NAMALWA (cell line): ENCODE data around the gene SEC22C.

Experiments used
- DNase-seq: peaks from one replicate; pipeline ENCODE4 v3.0.0-alpha.2; 2015; ENCODE audit warnings: low spot score

SEC22C gene

DNA sequence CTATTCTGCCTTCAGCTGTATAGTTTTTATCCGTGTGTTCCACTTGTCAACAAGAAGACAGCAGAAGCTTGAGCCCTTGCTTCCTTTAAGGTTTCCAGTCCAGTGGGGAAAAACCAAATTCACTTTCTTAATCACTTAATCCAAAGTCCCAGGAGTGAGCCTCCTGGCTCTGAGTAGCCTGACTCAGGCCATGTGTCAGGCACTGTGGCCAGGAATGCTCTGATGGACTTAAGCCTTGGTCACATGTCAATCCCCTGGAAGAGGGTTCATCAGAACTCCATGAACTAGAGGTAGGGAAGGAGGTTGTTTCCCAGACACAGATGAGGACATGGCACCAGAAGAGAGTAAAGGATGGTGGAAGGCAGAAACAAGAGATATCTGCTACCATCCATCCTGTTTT, 70.6 kb downstream of the SEC22C start:
- DNase-seq, result no peak

DNA sequence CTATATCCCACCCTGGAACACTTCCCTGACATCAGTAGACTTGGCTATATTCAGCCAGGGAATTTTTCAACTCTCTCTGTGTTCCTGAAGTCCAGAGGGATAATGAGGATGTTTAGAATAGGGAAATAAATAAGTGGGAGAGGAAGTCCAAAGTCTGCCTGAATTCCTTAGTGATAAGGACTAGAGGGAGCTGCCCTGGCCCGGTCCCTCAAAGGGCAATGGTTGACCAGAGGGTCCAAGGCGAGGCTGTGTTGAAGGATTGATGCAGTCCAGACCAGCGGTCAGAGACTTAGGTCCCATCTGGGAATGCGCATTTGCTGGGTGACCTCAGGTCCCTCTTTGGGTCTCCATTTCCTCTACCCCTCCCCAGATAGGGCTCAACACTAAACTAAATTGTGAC, 71.4 kb downstream of the SEC22C start:
- DNase-seq, result no peak

DNA sequence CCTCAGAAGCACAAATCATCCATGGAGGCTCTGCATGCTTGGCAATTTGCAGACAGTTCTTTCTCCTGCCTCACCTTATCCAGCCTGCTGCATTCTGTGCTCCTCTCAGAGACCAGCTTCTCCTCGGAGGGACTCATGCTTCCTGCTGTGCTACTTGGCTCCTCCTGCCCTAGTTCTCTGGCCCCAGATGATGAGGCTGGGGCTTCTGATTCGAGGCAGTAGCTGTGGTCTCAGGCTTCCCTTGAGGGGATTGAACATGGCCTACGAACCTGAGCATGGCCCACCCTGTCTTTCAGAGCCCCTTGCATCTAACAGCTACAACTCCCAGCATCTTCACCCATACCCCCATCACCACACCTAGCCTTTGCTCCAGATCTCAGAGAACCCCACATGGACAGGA, 72.7 kb downstream of the SEC22C start:
- DNase-seq, result no peak

DNA sequence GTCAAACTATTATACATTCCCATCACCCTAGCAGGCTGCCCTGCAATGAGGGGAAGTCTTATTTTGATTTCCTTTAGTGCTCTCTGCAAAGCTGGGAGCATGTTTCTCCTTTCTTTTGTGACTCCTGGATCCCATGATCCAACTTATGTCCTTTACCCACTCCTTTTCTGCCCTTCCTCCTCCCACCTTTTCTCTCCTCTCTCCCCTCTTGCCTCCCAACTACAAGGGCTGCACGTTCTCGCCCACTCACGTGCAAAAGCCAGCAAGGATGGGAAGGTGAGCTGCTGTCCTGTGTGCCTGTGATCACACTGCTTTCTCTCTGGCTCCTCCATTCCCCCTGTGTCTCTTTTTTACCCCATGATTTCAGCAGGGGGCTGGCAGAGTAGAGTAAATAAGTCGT, 73.2 kb downstream of the SEC22C start:
- no peak for DNase-seq

DNA sequence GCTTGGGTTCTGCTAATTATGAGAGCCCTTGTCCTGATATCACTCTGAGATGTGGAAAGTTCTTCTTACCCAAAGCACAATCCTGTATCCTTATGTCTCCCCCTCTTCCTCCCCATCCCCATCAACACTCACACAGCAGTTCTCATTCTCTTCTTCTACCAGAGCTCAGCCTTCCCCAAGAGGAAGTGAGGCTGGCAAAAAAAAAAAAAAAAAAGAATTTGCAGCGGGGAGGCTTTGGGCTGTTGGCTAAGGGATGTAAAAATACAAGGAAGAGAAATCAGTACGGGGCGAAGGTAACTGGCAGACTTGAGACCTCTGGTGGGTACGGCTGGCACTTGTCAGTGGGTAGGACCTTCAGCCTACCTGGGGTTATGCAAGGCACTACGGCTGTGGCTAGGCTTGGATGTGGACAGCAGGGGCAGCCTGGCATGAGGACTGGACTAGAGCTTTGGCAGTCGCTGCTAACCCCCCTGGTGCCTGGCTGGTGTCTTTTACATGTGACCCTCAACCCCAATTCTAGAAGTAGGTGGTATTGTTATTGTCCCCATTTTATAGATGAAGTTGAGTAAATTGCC, 73.9 kb downstream of the SEC22C start:
- no peak for DNase-seq

DNA sequence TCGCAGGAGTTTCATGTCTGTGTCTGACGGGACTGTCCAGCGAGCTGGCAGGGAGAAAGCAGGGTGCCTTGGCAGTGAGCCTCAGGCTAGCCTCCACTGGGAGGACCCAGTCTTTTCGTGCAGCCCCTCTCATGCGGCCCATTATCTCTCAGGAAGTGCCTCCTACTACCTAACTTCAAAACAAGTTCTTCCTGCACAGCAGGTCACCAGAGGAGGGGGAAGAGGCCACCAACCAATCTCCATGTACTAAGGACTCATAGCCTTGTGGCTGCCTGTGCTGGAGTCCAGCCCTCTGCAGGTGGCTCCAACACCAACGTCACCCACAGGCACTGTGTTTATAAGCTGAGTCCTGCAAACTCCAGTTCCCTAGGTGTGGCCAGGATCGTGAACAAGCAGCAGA, 74.5 kb downstream of the SEC22C start:
- DNase-seq, result peak; percentile 16

DNA sequence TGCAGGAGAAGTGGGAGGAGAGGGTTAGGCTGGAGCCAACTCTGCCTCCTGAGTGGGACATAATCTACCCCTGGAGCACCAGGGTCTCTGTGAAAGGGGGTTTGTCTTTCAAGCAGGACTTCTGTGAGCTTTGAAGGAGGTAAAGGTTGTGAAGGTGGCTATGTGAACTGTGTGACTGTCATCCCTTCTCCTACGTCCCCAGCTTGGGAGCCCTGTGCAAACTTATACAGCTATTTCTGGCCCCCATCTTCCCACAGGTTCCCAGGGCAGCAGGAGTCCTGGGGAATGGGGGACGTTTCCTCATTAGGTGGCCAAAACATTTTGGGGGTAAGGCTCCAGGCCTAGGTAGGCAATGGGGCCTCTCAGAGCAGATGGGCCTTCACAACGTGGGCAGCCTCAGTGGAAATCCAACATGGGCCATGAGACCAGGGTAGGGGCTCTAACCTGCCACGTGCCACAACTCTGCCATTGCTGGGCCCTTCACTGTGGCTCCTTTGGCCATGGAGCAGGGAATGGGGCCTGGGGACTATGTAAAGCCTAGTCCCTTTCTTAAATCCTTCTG, 75.8 kb downstream of the SEC22C start:
- DNase-seq, result no peak

DNA sequence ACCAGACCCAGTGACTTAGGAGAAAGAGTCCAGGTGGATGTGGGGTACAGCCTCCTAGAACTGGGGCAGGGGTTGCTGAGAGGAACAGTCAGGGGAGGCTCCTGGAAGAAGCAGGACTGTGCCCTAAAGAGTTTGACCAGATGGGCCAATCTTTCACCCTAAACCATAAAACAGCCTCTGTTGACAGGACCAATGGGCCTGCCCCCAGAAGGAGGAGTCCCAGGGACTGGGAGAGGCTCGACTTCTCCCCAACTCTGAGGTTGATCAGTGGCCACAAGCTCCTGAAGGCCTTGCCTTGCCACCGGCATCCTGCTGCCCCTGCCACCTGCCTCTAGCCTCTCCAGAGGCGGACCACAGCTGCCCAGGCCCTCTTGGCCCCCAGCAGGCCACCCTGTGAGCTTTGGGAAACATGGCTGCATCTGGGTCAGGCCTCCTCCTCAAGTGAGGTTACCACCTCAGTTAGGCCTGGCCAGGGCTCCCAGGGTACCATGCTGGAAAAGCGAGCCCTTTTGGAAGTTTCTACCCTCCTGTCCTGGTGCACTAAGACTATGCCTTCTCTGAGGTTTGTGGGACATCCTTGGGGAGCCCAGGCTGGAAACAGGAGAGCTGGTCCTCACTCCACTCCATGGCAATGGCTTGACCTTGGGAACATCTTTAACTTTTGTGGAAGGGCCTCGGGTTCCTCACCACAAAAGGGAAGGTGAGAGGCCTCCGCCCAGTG, 76.5 kb downstream of the SEC22C start:
- DNase-seq, result no peak

DNA sequence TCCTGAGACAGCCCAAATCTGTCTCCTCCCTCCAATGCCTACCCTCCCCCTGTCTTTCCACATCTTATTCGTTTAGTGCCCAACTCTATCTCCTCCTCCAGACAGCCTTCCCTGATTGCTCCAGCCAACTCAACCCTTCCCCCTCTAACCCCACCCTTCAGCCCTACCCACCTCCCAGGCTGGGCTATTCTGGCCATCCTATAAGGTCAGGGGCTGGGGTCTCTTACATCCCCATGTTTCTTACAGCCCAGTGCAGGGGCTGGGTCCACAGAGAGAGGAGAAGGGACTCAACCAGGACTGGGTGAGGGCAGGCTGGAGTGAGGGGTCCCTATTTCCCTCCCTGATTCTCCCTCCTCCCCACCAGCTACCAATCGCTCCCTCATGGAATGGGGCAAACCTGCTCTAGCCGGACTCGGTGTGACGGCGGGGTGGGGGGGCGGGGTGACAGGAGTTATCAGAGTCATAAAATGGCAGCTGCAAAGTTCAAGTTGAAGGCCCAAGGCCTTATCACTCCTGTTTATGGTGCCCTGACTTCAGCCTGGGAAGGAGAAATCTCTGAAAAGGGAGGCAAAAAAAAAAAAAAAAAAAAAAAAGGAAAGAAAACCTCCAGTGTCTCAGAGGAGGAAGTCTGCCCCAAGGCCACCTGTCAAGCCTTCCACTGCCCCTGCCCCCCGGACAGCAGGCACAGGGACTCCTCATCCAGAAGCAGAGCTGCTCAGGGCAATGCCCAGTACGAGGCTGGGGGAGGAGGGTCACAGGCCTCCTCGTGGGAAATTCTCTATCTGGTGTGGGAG, 77.2 kb downstream of the SEC22C start:
- no peak for DNase-seq

DNA sequence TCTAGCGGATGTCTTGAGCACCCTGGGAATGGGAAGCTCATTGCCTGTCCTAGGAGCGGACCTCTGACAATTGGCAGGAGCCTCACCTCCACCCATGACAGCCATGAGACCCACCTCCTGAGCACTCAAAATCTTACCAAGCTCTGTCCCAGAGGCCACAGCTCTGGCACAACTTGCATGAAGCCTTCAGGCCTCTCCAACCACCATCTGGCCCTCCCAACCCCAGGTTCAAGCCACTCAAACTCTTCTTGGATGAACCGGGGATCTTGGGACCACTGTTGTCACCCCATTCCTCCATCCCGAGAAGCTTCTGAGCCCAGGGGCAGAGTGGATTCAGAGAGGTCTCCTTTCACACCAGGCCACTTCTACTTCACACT, 77.8 kb downstream of the SEC22C start:
- DNase-seq, result no peak

DNA sequence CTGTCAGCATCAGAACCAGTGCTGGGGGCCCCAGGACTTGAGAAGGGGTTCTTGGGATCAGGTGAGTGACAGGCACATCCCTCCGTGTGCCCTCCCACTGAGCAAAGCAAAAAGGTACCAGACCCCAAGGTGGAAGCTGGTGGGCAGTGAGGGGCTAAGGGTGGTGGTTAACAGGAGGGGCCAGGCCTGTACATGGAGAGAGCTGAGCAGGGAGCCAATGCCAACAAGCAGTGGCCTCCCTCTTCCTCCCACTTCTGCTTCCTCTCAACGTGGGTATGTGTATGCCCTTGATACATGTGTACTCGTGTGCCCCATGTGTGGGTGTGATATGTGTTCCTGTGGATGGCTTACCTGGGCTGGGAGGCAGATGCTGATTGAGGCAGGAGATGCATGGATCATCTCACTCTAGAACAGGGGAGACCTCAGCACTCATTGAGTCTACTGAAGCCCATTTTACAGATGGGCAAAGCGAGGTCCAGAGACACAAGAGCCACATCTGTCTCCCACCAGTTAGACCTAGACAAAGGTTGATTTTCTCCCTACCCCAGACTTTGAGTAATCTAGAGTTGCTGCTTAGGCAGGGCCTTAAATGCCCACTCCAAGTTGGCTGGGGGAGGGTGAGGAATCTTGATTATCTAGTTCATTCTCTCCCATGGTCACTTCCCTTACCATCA, 78.4 kb downstream of the SEC22C start:
- DNase-seq, result no peak

DNA sequence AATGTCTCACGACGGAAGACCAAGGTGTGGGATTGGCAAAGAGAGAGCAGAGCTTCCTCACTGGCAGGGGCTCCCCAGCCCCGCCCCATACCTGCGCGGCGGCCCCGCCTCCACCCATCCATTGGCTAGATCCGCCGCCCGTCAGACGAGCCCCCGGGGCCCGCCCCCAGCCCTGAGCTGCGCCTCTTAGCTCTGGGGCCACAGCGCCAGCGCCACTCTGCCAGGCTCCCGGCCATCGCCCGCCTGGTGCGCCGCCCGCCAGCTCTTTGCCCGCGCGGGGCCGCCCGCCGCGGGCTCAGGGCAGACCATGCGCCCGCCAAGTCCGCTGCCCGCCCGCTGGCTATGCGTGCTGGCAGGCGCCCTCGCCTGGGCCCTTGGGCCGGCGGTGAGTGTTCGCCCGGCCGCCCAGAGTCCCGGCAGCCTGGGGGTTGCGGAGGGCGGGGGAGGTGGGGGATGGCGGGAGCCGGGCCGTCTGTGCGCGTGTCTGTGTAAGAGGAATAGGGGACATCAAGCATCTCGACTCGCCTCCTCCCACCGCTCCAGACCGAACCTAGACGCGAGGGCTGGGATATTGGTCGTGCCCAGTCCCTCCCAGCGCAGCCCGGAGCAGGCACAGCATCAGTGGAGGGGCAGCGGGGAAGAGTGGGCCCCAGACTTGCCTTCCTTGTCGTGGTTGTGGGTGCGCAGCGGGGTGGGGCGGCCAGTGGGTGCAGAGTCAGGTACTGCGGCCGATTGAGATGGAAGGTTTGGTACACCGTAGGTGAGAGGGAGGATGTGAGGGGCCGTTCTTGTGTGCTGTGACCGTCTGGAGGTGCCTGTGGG, 79.1 kb downstream of the SEC22C start, which contains the start of gene VIPR1:
Gene VIPR1 (plus strand): TSS at position 215 of the 822 bp plus-strand sequence. CDS start 93 bp downstream, at position 308.
- peak; percentile 74 for DNase-seq

DNA sequence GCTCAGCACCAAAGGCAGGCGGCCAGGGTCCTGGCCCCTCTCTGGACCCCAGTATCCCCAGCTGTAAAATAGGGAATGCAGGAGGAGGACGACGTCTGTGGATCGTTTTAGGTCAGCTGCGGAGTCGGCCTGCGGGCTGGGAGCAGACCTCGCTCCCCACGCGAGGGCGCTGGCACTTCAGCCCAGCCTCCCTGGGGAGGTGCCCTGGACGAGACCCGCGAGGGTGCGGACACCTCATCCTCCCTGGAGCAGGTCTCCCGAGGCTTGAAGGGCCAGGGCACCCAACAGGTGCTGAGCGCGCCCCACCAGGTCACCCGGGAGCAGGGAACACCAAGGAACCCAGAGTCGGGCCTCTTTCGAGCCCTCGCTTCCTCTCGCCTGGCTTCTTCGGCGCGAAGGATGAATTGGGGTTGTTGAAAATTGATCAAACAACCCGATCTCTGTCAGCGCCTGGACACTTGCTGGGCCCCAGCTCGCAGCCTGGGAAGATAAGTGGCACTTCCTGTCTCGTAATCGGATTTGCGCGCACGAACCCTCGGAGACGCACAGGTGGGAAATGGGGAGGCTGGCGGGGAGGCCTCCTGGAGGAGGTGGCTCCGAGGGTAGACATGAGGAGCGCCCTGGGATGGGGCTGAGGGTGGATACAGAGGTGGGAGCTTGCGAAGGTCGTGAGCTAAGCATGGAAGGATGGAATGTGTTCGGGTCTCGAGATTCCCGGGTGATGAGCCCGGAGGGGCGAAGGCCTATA, 79.9 kb downstream of the SEC22C start:
- peak; percentile 44 for DNase-seq

DNA sequence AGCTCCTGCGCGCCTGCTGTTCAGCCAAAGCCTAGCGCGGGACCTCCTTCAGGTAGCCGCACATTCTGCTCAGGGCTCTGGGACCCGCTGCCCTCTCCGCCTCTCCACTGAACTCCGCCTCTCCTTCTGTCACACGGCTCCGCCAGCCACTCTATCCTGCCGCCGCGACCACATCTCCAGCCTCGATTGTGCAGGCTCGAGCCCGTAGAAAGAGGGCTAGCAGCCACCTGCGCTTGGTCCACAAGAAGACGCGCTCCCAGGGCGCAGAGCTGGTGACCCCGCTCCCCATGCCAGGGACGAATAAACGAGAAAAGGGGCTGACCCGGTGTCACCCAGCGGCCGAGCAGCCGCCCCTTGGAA, 80.5 kb downstream of the SEC22C start:
- no peak for DNase-seq

DNA sequence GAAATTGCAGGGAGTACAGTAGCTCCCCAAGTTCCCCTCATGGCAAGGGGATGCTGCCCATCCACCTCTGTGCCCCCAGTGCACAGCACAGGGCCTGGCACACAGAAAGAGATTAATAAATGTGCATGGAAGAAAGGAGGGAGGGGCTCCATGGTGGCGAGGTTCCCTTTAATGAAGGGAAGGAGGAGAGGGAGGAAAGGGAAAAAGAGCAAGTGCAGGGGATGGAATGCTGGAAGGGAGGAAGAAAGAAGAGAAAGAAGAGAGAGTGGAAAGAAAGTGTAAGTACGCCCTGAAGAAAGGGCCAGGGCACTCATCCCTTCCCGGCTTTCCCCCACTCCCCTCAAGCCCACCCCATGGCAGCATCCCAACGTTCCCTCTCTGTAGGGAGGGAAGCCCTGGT, 80.9 kb downstream of the SEC22C start:
- DNase-seq, result no peak

DNA sequence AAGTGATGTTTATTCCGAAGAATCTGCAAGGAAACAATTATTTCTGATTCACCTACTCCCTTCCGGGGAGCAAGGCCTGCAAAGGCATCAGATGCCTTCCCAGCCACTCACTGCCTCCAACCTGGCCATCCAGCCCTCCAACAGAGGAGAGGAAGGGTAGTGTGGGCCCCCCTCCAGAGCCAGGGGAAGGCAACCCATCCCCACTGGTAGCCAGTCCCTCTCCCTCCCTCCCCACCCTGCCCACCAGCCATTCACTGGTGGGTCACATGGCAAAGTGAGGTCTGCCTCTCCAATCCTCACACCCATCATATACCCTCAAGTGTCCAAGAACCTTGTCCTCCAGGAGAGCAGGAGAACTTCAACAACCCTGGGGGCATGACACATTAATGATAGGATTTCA, 81.7 kb downstream of the SEC22C start:
- no peak for DNase-seq

DNA sequence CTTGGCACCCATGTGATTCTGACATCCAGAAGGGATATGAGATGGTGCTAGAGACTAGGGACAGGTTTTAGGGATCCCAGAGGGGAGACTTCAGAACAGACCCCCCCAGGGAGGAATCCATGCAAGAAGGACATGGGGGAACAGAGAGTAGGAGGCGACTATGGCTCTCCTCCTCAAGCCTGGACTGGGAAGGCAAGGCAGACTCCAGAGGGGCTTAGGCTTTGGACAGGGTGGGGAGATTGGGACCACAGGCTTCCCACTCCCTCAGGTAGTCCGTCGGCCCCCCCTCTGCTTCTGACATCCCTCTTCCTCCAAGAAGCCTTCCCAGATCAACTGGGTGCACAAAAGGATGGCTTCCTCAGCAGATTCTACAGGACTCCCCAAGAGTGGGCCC, 82.3 kb downstream of the SEC22C start:
- DNase-seq, result no peak

DNA sequence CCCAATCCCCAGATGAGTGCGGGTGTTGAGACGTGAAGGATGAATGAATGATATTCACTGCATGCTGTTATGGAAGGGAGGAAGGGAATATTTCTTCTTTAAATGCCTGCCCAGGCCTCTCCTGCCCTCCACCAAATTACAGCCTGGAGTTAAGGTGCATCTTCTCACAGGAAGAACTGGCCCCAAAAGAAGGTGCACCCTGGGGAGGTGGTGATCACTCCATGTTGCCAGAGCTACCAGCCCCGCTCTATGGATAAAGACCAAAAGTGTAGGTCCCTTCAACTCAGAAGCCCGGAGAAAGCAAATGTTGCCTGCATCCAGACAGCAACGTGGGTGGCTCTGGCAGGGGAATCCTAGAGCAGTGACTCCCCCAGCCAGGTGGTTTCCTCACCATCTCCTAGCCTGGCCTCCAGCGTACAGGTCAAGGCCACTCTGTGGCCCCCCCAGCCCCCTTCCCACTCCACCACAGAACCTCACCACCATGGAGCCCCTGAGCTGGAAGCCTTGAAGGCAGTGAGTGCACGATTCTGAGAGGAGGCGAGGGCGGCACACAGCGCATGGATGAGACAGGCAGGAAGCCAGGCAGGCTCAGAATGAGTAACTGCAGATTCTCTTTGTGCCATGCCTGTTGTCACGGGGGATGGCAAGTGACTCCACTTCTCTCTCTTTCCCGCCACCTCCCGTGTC, 82.8 kb downstream of the SEC22C start:
- no peak for DNase-seq

DNA sequence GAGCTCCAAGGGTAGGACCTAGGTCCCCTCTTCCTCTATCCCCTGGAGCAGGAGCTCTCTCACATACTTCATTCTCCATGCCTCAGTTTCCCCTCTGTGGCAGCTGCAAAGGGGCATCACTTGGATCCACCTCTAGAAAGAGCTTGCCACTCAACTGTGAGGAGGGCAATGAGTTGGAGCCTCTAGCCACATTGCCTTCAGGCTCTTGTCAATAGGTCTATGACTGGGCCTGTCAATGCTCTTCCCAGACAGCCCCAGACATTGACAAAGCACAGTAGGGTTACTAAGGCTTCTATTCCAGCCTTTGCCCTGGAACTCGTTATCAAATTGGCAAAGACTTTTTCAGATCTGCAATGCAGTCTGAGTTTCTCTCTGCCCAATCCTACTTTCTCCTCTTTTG, 83.7 kb downstream of the SEC22C start:
- DNase-seq, result no peak
